SK-N-SH treated with all-trans-retinoic acid at 6 μM for 48 hours (cell line): Measurements from ENCODE around the gene INPP4B.

Source experiments
- ATAC-seq: fragments of 200-7000 bp; cut with Tn5 transposase; 3 replicates; pipeline ENCODE4 v1.9.1; 2020; ENCODE audit warnings: mild to moderate bottlenecking, moderate library complexity
- ARNTL ChIP-seq: fragments of 450-650 bp; formaldehyde crosslinking; IDR thresholded peaks from 2 replicates; pipeline ENCODE4 v1.5.0; 2020; ENCODE audit warnings: low read depth, mild to moderate bottlenecking, moderate library complexity, borderline replicate concordance
- BACH2 ChIP-seq: fragments of 250-450 bp; sonication (Bioruptor Pico); IDR thresholded peaks from 2 replicates; pipeline ENCODE4 v1.9.0; 2021; ENCODE audit warnings: mild to moderate bottlenecking, borderline replicate concordance
- CSDC2 ChIP-seq: fragments of 250-450 bp; sonication (Bioruptor Pico); IDR thresholded peaks from 2 replicates; pipeline ENCODE4 v1.5.0; 2020; ENCODE audit warnings: mild to moderate bottlenecking, moderate library complexity
- ESRRG ChIP-seq: fragments of 250-450 bp; sonication (Bioruptor Pico); IDR thresholded peaks from 2 replicates; pipeline ENCODE4 v1.6.1; 2021; ENCODE audit warnings: mild to moderate bottlenecking
- GLIS3 ChIP-seq: fragments of 250-450 bp; sonication (Bioruptor Pico); IDR thresholded peaks from 2 replicates; pipeline ENCODE4 v1.5.0; 2020; ENCODE audit warnings: mild to moderate bottlenecking, moderate library complexity
- ISL1 ChIP-seq: fragments of 250-450 bp; sonication (Bioruptor Pico); IDR thresholded peaks from 2 replicates; pipeline ENCODE4 v2.1.2; 2022; ENCODE audit warnings: mild to moderate bottlenecking, moderate library complexity
- OSR1 ChIP-seq: fragments of 250-450 bp; sonication (Bioruptor Pico); IDR thresholded peaks from 2 replicates; pipeline ENCODE4 v1.8.0; 2022; ENCODE audit warnings: moderate library complexity, mild to moderate bottlenecking, inconsistent platforms
- POU6F1 ChIP-seq: fragments of 250-450 bp; sonication (Bioruptor Pico); IDR thresholded peaks from 2 replicates; pipeline ENCODE4 v1.8.0; 2021; ENCODE audit warnings: low read depth, mild to moderate bottlenecking, moderate library complexity, borderline replicate concordance
- PPARA ChIP-seq: fragments of 250-450 bp; sonication (Bioruptor Pico); IDR thresholded peaks from 2 replicates; pipeline ENCODE4 v1.5.0; 2020; ENCODE audit warnings: mild to moderate bottlenecking, borderline replicate concordance
- SNAI2 ChIP-seq: fragments of 250-450 bp; sonication (Bioruptor Pico); IDR thresholded peaks from 2 replicates; pipeline ENCODE4 v1.5.0; 2020; ENCODE audit warnings: mild to moderate bottlenecking, moderate library complexity
- TCF4 ChIP-seq: fragments of 250-450 bp; sonication (Bioruptor Pico); IDR thresholded peaks from 2 replicates; pipeline ENCODE4 v1.8.0; 2021; ENCODE audit warnings: mild to moderate bottlenecking, moderate library complexity, borderline replicate concordance
- TOX ChIP-seq: fragments of 250-450 bp; sonication (Bioruptor Pico); IDR thresholded peaks from 2 replicates; pipeline ENCODE4 v1.8.0; 2021; ENCODE audit warnings: mild to moderate bottlenecking, moderate library complexity, borderline replicate concordance
- ZC3H10 ChIP-seq: fragments of 250-450 bp; sonication (Bioruptor Pico); IDR thresholded peaks from 2 replicates; pipeline ENCODE4 v1.5.1; 2021; ENCODE audit warnings: mild to moderate bottlenecking, moderate library complexity
- ZFP3 ChIP-seq: fragments of 250-450 bp; sonication (Bioruptor Pico); IDR thresholded peaks from 2 replicates; pipeline ENCODE4 v1.5.0; 2020; ENCODE audit warnings: mild to moderate bottlenecking, moderate library complexity
- ZNF70 ChIP-seq: fragments of 450-650 bp; formaldehyde crosslinking; IDR thresholded peaks from 2 replicates; pipeline ENCODE4 v1.5.0; 2020; ENCODE audit warnings: mild to moderate bottlenecking, moderate library complexity
- ZNF8 ChIP-seq: fragments of 450-650 bp; formaldehyde crosslinking; IDR thresholded peaks from 2 replicates; pipeline ENCODE4 v1.5.0; 2020; ENCODE audit warnings: mild to moderate bottlenecking, moderate library complexity
- TF ChIP-seq, protein P1 (sequence below): fragments of 250-450 bp; sonication (Bioruptor Pico); IDR thresholded peaks from 2 replicates; pipeline ENCODE4 v1.8.0; 2020; ENCODE audit warnings: mild to moderate bottlenecking, moderate library complexity, borderline replicate concordance
- TF ChIP-seq, protein P2 (sequence below): fragments of 250-450 bp; sonication (Bioruptor Pico); IDR thresholded peaks from 2 replicates; pipeline ENCODE4 v1.5.0; 2020; ENCODE audit warnings: mild to moderate bottlenecking, moderate library complexity
- TF ChIP-seq, protein P3 (sequence below): fragments of 250-450 bp; sonication (Bioruptor Pico); IDR thresholded peaks from 2 replicates; pipeline ENCODE4 v1.5.1; 2020; ENCODE audit warnings: low read depth, mild to moderate bottlenecking, moderate library complexity
- TF ChIP-seq, protein P4 (sequence below): fragments of 250-450 bp; sonication (Bioruptor Pico); IDR thresholded peaks from 2 replicates; pipeline ENCODE4 v1.5.1; 2021; ENCODE audit warnings: mild to moderate bottlenecking, moderate library complexity

The INPP4B gene

DNA sequence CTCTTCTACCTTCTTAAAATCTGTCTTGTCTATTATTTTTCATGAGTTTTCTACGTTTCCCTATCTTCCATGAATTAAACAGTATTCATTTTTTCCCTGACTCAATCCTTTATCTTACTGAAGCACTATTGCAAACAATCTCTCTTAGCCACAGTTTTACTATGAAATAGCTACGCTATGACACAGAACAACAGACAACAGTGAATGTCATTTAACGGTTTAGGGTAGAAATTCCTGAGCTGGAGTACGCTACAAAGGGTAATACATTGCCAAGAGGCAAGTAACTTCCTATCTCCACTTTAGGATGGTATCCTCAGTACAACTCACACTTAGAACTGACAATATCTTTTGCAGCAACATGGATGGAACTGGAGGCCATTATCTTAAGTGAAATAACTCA is 552.6 kb downstream of the INPP4B start:
- ATAC-seq, result no peak
- no peak for TF ChIP-seq SNAI2 (CRISPR knock-in tag)
- TF ChIP-seq, protein P1, sequence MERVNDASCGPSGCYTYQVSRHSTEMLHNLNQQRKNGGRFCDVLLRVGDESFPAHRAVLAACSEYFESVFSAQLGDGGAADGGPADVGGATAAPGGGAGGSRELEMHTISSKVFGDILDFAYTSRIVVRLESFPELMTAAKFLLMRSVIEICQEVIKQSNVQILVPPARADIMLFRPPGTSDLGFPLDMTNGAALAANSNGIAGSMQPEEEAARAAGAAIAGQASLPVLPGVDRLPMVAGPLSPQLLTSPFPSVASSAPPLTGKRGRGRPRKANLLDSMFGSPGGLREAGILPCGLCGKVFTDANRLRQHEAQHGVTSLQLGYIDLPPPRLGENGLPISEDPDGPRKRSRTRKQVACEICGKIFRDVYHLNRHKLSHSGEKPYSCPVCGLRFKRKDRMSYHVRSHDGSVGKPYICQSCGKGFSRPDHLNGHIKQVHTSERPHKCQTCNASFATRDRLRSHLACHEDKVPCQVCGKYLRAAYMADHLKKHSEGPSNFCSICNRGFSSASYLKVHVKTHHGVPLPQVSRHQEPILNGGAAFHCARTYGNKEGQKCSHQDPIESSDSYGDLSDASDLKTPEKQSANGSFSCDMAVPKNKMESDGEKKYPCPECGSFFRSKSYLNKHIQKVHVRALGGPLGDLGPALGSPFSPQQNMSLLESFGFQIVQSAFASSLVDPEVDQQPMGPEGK (CRISPR knock-in tag), result no peak
- TF ChIP-seq ZC3H10 (CRISPR knock-in tag), result no peak
- TF ChIP-seq ISL1, result no peak
- TF ChIP-seq POU6F1 (CRISPR knock-in tag), result no peak
- TF ChIP-seq CSDC2 (CRISPR knock-in tag), result no peak
- TF ChIP-seq, protein P2, sequence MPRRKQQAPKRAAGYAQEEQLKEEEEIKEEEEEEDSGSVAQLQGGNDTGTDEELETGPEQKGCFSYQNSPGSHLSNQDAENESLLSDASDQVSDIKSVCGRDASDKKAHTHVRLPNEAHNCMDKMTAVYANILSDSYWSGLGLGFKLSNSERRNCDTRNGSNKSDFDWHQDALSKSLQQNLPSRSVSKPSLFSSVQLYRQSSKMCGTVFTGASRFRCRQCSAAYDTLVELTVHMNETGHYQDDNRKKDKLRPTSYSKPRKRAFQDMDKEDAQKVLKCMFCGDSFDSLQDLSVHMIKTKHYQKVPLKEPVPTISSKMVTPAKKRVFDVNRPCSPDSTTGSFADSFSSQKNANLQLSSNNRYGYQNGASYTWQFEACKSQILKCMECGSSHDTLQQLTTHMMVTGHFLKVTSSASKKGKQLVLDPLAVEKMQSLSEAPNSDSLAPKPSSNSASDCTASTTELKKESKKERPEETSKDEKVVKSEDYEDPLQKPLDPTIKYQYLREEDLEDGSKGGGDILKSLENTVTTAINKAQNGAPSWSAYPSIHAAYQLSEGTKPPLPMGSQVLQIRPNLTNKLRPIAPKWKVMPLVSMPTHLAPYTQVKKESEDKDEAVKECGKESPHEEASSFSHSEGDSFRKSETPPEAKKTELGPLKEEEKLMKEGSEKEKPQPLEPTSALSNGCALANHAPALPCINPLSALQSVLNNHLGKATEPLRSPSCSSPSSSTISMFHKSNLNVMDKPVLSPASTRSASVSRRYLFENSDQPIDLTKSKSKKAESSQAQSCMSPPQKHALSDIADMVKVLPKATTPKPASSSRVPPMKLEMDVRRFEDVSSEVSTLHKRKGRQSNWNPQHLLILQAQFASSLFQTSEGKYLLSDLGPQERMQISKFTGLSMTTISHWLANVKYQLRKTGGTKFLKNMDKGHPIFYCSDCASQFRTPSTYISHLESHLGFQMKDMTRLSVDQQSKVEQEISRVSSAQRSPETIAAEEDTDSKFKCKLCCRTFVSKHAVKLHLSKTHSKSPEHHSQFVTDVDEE (CRISPR knock-in tag), result no peak
- TF ChIP-seq ZNF70, result no peak
- TF ChIP-seq TCF4 (CRISPR knock-in tag), result no peak
- no peak for TF ChIP-seq BACH2 (CRISPR knock-in tag)
- no peak for TF ChIP-seq TOX
- TF ChIP-seq ZFP3 (CRISPR knock-in tag), result no peak
- TF ChIP-seq ARNTL (CRISPR knock-in tag), result no peak
- TF ChIP-seq OSR1 (CRISPR knock-in tag), result no peak
- TF ChIP-seq ESRRG (CRISPR knock-in tag), result no peak

- TF ChIP-seq ZFP3 (CRISPR knock-in tag), result no peak
- TF ChIP-seq, all 23 proteins: peak for 0
- ATAC-seq, result no peak
Observed at GRCh38 chr4:142292231-142292630, 553.9 kb downstream of the INPP4B start.

DNA sequence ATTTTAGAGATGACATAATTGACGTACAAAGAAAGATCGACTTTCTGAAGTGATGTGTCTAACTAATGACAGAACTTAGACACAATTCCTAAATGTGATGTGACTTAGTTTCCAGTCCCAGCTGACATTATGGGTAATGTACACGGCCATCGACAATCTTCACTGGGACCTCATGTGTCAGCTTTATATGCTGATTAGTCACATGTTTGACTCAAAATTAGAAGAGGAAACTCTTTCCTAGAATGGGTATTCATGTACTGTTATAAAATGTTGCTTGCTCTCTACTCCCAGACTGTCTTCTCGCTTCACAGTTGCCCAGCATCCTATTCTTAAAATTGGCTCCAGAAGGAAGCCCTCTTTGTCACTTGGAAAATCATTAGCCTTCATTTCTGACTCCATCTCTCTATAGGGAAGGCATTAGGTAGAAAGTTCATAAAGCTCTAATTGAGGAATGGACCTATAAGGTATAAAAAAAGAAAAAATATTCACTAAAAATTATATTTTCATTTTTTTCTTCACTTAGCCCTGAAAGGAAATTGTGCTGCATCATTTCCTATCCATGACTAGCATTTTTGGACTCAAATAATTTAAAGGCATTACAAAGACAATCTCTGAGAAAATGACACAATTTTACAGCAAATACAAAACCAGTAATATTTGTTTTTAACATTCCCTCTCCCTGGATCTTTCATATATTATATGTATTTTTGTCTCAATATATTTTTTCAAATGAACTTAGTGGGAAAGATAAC is 554.6 kb downstream of the INPP4B start:
- no peak for ATAC-seq
- TF ChIP-seq ZNF70, result no peak
- no peak for TF ChIP-seq PPARA (CRISPR knock-in tag)
- TF ChIP-seq, protein P1 (CRISPR knock-in tag), result no peak
- no peak for TF ChIP-seq GLIS3 (CRISPR knock-in tag)

GRCh38 chr4:142287371-142287770 is 558.7 kb downstream of the INPP4B start:
- no peak for ATAC-seq
- no peak for TF ChIP-seq POU6F1 (CRISPR knock-in tag)
- TF ChIP-seq ARNTL (CRISPR knock-in tag), result no peak
- TF ChIP-seq OSR1 (CRISPR knock-in tag), result no peak
- TF ChIP-seq, protein P3, sequence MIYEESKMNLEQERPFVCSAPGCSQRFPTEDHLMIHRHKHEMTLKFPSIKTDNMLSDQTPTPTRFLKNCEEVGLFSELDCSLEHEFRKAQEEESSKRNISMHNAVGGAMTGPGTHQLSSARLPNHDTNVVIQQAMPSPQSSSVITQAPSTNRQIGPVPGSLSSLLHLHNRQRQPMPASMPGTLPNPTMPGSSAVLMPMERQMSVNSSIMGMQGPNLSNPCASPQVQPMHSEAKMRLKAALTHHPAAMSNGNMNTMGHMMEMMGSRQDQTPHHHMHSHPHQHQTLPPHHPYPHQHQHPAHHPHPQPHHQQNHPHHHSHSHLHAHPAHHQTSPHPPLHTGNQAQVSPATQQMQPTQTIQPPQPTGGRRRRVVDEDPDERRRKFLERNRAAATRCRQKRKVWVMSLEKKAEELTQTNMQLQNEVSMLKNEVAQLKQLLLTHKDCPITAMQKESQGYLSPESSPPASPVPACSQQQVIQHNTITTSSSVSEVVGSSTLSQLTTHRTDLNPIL (CRISPR knock-in tag), result no peak
- TF ChIP-seq GLIS3 (CRISPR knock-in tag), result no peak
- TF ChIP-seq, protein P4, sequence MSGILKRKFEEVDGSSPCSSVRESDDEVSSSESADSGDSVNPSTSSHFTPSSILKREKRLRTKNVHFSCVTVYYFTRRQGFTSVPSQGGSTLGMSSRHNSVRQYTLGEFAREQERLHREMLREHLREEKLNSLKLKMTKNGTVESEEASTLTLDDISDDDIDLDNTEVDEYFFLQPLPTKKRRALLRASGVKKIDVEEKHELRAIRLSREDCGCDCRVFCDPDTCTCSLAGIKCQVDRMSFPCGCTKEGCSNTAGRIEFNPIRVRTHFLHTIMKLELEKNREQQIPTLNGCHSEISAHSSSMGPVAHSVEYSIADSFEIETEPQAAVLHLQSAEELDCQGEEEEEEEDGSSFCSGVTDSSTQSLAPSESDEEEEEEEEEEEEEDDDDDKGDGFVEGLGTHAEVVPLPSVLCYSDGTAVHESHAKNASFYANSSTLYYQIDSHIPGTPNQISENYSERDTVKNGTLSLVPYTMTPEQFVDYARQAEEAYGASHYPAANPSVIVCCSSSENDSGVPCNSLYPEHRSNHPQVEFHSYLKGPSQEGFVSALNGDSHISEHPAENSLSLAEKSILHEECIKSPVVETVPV (CRISPR knock-in tag), result no peak
- no peak for TF ChIP-seq ZNF70
- TF ChIP-seq, protein P1 (CRISPR knock-in tag), result no peak
- no peak for TF ChIP-seq TOX
- no peak for TF ChIP-seq ESRRG (CRISPR knock-in tag)
- TF ChIP-seq ZNF8 (CRISPR knock-in tag), result no peak
- TF ChIP-seq ZFP3 (CRISPR knock-in tag), result no peak
